Colonic mucosa (tissue), 4 donors: Measurements from ENCODE around the gene PBXIP1. TPM values are rescaled to one million over a fixed set of nuclear protein-coding genes. Genes with fewer than 3 reads are reported as not detected.

ENCODE experiments used
- DNase-seq: peaks from one replicate; pipeline ENCODE4 v3.0.0-alpha.2; 2020
- H3K27ac ChIP-seq: fragments of 200-600 bp; one replicate; pipeline ENCODE4 v1.8.0; 2021
- H3K27me3 ChIP-seq: fragments of 200-600 bp; one replicate; pipeline ENCODE4 v1.8.0; 2021
- H3K36me3 ChIP-seq: fragments of 200-600 bp; one replicate; pipeline ENCODE4 v1.8.0; 2021
- H3K4me1 ChIP-seq: fragments of 200-600 bp; one replicate; pipeline ENCODE4 v1.8.0; 2021; ENCODE audit warnings: mild to moderate bottlenecking
- H3K4me3 ChIP-seq: fragments of 200-600 bp; one replicate; pipeline ENCODE4 v1.8.0; 2021
- H3K9ac ChIP-seq, 2 donors: one replicate each; pipeline ENCODE4 v1.7.0; 2013; ENCODE audit warnings: control low read depth in 2 of 2, low read depth in 2 of 2, low read length in 2 of 2
- H3K9me3 ChIP-seq: fragments of 200-600 bp; one replicate; pipeline ENCODE4 v1.8.0; 2021
- CTCF ChIP-seq: fragments of 200-600 bp; IDR thresholded peaks from one replicate; pipeline ENCODE4 v1.8.0; 2022; ENCODE audit warnings: antibody characterized with exemption, mild to moderate bottlenecking
- intact Hi-C: fragments of 100-400 bp; cut with DNase I; formaldehyde crosslinking; loops from one replicate; pipeline ENCODE4 v1.14.1; 2022
- total RNA-seq, 2 donors: library from RNA; stranded (reverse); fragmentation: NEBNext Ultra II Directional in 1 of 2; extraction: Animal tissue kit (Norgen Biotek cat#: 25700) in 1 of 2; gene quantifications; one replicate each; pipeline ENCODE4 v1.2.1, GENCODE V29; 2021
- donor health status: healthy.
- donor health status: DM: no; HTN: no; CAD: no.
- donor health status: DM: no; HTN: no; CAD: no.

The PBXIP1 gene
- total RNA-seq, 2 donors from 2014 or later: 22.0 to 51.4 TPM

GRCh38 chr1:154975409-154976059 lies 19.6 kb upstream of the PBXIP1 start:
- H3K4me1 ChIP-seq: peaks cover 21% of the 10 kb centered on the region
- intact Hi-C loops: no loop called here
- H3K27ac ChIP-seq: peak overlapping the region; percentile 96

GRCh38 chr1:154974808-154975408 lies 19.0 kb upstream of the PBXIP1 start:
- Histone ChIP-seq H3K9me3 (no peaks in the 10 kb centered on the region), H3K27me3 (no peaks in the 10 kb centered on the region), H3K36me3 (no peaks in the 10 kb centered on the region), H3K27ac (peak overlapping the region; percentile 96), H3K4me1 (peaks cover 21% of the 10 kb centered on the region), H3K9ac (peak overlapping the region; percentile 53 to 99), H3K4me3 (peak overlapping the region; percentile 51)
- DNase-seq: peak; percentile 98
- intact Hi-C loops: no loop called here
- no peak for TF ChIP-seq CTCF

More at GRCh38 chr1:154975409-154976059, 19.6 kb upstream of the PBXIP1 start:
- Histone ChIP-seq H3K9ac (peak overlapping the region; percentile 53 to 99), H3K4me3 (peak overlapping the region; percentile 51), H3K9me3 (no peaks in the 10 kb centered on the region), H3K36me3 (no peaks in the 10 kb centered on the region), H3K27me3 (no peaks in the 10 kb centered on the region)
- peak; percentile 79 for DNase-seq
- TF ChIP-seq CTCF: no peak

DNA sequence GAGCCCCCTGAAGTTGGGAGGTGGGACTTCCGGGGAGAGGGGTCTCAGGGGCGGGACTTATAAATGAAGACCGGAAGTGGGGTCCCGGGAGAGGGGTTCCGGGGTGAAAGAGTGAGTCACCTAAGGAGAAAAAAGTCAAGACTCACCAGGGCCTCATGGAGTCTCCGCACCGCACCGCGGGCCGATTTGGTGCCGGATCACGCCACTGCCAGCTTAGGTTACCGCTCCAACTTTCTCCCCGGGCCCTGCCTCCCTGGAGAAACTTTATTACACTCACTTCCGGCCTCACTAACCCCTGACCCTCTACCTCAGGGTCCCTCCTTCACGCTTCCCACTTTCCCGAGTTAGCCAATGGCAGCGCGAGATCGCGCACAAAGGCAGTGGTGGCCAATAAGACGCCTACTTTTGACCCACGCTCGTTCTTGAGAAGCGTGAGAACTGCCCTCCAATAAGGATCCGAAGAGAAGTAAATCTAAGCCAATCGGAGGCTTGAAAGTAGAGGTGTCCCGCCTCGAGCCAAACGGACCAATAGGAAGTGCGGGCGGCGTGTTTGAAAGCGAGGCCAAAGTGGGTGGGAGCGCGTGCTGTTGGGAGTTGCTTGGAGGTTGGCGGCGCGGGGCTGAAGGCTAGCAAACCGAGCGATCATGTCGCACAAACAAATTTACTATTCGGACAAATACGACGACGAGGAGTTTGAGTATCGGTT lies 18.4 kb upstream of the PBXIP1 start, which contains the start of gene CKS1B:
CKS1B (plus strand) TSS at position 580 of the 706 bp plus-strand sequence; CDS start at position 645, 65 bp downstream.
- H3K36me3 ChIP-seq: no peaks in the 10 kb centered on the region
- H3K4me3 ChIP-seq: peak within 1 kb of the TSS; percentile 51
- no peak for TF ChIP-seq CTCF
- no peaks in the 10 kb centered on the region for H3K27me3 ChIP-seq
- DNase-seq: peak; percentile 97
- peak within 1 kb of the TSS; percentile 73 to 99 for H3K9ac ChIP-seq
- no peaks in the 10 kb centered on the region for H3K9me3 ChIP-seq
- H3K4me1 ChIP-seq: peaks cover 21% of the 10 kb centered on the region
- peak within 1 kb of the TSS; percentile 96 for H3K27ac ChIP-seq
- intact Hi-C loops: no loop called here

DNA sequence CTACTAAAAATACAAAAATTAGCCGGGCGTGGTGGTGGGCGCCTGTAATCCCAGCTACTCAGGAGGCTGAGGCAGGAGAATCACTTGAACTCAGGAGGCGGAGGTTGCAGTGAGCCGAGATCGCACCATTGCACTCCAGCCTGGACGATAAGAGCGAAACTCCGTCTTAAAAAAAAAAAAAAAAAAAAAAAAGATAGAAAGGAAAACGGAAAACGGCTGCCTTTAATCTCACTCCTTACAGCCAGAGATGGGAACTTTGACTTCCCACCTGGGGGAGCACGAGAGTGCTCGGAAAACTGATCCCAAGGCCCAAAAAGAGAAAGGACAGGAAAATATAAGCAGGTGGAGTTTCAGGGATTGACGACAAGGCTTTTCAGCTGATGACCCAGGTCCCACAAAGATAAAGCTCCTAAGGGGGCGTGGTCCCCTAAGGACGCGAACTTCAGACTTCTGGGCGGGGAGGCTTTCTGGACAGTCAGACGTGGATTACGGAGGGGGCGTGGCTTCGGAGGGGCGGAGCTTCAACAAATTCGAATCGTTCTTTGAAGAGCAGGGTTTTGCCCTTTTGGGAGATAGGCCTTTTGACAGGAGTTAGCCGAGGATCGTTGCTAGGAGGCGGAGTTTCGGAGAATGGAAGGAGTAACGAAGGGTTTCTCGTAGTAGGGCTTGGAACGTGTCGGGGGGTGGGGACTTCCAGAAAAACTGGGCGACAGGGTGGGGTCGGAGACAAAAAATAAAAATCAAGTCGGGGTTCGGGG lies 17.6 kb upstream of the PBXIP1 start:
- Histone ChIP-seq H3K36me3 (no peaks in the 10 kb centered on the region), H3K4me3 (peak overlapping the region; percentile 51), H3K27ac (peak overlapping the region; percentile 96), H3K4me1 (peaks cover 21% of the 10 kb centered on the region), H3K27me3 (no peaks in the 10 kb centered on the region), H3K9me3 (no peaks in the 10 kb centered on the region), H3K9ac (peak overlapping the region; percentile 73 to 99)
- intact Hi-C loops: no loop called here
- TF ChIP-seq CTCF: no peak
- peak; percentile 100 for DNase-seq
